G401 (cell line): ENCODE measurements around the gene IL21R. TPM values are rescaled to one million over a fixed set of nuclear protein-coding genes. Genes with fewer than 3 reads are reported as not detected.
"Not testable (repeated sequence)": the region's sequence is repeated elsewhere in the genome, so short reads cannot be mapped to it uniquely, and the experiment has no call there.

ENCODE experiments used
- DNase-seq: peaks from one replicate; pipeline ENCODE4 v3.0.0-alpha.2; 2015; ENCODE audit warnings: low spot score
- in situ Hi-C: cut with HindIII; loops from 2 replicates; pipeline ENCODE4 v1.10.0; 2016; ENCODE audit warnings: low sequenced_read_pairs, mixed read lengths
- total RNA-seq: library from RNA; depleted of rRNA; stranded (reverse); fragments of >200 nt; shearing (Covaris generic); gene quantifications from 2 replicates; pipeline ENCODE4 v1.2.3, GENCODE V29; 2014

The IL21R gene
- total RNA-seq, 1 experiment from 2014 or later = not detected

GRCh38 chr16:27435146-27435545 lies 33.2 kb downstream of the IL21R start:
- in situ Hi-C loops, DNase-seq: not testable (repeated sequence)

- no peak for DNase-seq
- in situ Hi-C loops = no loop called here
Observed at GRCh38 chr16:27436065-27436464, 34.1 kb downstream of the IL21R start.

GRCh38 chr16:27436921-27437650 lies 35.1 kb downstream of the IL21R start:
- DNase-seq = no peak
- in situ Hi-C loops = no loop called here

- in situ Hi-C loops = no loop called here
- DNase-seq = no peak
Observed at GRCh38 chr16:27437946-27438345, 36.0 kb downstream of the IL21R start.

GRCh38 chr16:27439271-27440018 lies 37.5 kb downstream of the IL21R start:
- no peak for DNase-seq
- in situ Hi-C loops = no loop called here

GRCh38 chr16:27441276-27441675 lies 39.3 kb downstream of the IL21R start:
- DNase-seq = no peak
- in situ Hi-C loops = no loop called here

- DNase-seq = no peak
- in situ Hi-C loops = no loop called here
Observed at GRCh38 chr16:27441998-27442397, 40.0 kb downstream of the IL21R start.

GRCh38 chr16:27444015-27444414 lies 42.0 kb downstream of the IL21R start:
- in situ Hi-C loops = no loop called here
- no peak for DNase-seq

GRCh38 chr16:27444470-27444869 lies 42.5 kb downstream of the IL21R start:
- no peak for DNase-seq
- in situ Hi-C loops = no loop called here

GRCh38 chr16:27445502-27446175 lies 43.7 kb downstream of the IL21R start:
- in situ Hi-C loops = no loop called here

GRCh38 chr16:27446721-27447120 lies 44.7 kb downstream of the IL21R start:
- DNase-seq = no peak
- in situ Hi-C loops = no loop called here

More at GRCh38 chr16:27445502-27446175, 43.7 kb downstream of the IL21R start:
- DNase-seq = no peak

GRCh38 chr16:27447301-27447700 lies 45.3 kb downstream of the IL21R start:
- in situ Hi-C loops = no loop called here
- DNase-seq = no peak

- DNase-seq = no peak
Observed at GRCh38 chr16:27448532-27449433, 46.8 kb downstream of the IL21R start.

GRCh38 chr16:27449434-27450195 lies 47.6 kb downstream of the IL21R start:
- in situ Hi-C loops = no loop called here
- DNase-seq = no peak

More at GRCh38 chr16:27448532-27449433, 46.8 kb downstream of the IL21R start:
- in situ Hi-C loops = no loop called here

- in situ Hi-C loops = no loop called here
- DNase-seq = no peak
Observed at GRCh38 chr16:27450196-27450549, 48.2 kb downstream of the IL21R start.

- in situ Hi-C loops = no loop called here
- DNase-seq = no peak
Observed at GRCh38 chr16:27452569-27453493, 50.9 kb downstream of the IL21R start.

- in situ Hi-C loops = no loop called here
- no peak for DNase-seq
Observed at GRCh38 chr16:27453494-27453825, 51.5 kb downstream of the IL21R start.

GRCh38 chr16:27455700-27456099 lies 53.7 kb downstream of the IL21R start:
- DNase-seq = no peak
- in situ Hi-C loops = no loop called here
